K562 (cell line): ENCODE measurements around the gene RBBP4. TPM values are rescaled to one million over a fixed set of nuclear protein-coding genes. Genes with fewer than 3 reads are reported as not detected.
"Not testable (repeated sequence)": the region's sequence is repeated elsewhere in the genome, so short reads cannot be mapped to it uniquely, and the experiment has no call there.

Source experiments
- ATAC-seq: fragments of 200-7000 bp; cut with Tn5 transposase; 3 replicates; pipeline ENCODE4 v1.9.1; 2020; ENCODE audit warnings: moderate library complexity
- BruUV-seq: library from RNA; stranded (reverse); fragments of 400-500 nt; replicated peaks from 2 replicates; lab custom pipeline; 2021; lab: Mats Ljungman, UMichigan
- CTCF ChIA-PET: fragments of 300-600 bp; formaldehyde crosslinking; extraction: SDS; loops from one replicate; lab custom pipeline; 2021; ENCODE audit warnings: low intra/inter-chr PET ratio; lab: Yijun Ruan, JAX
- POLR2A ChIA-PET: fragments of 300-600, 350-650 bp; sonication (Branson Sonifier 250); formaldehyde crosslinking; extraction: SDS; loops from one replicate; lab custom pipeline; 2021; ENCODE audit warnings: antibody characterized with exemption, inconsistent platforms; lab: Yijun Ruan, JAX
- DNase-seq, 4 experiments: peaks; one replicate each; pipeline versions ENCODE4 v3.0.0 to v3.0.0-alpha.2; 2011 to 2018; ENCODE audit warnings: low spot score in 3 of 4, mixed read lengths in 3 of 4; ENCODE audit errors: extremely low read depth in 1 of 4
- FAIRE-seq: peaks from 2 replicates; lab custom pipeline; 2011; peaks lifted over from hg19 to GRCh38; lab: Jason Lieb, UNC
- H2AFZ ChIP-seq: 2 replicates; pipeline ENCODE4 v1.6.0; 2011; ENCODE audit warnings: low read depth, low read length, control low read depth, inconsistent platforms
- H3K27ac ChIP-seq: fragments of 200-600 bp; 3 replicates; pipeline ENCODE4 v1.8.0; 2011; ENCODE audit warnings: low read depth, mild to moderate bottlenecking, control low read depth, inconsistent platforms, low read length, moderate library complexity, mixed read lengths; ENCODE audit errors: extremely low read depth
- H3K27me3 ChIP-seq, 2 experiments: fragments of 300-600 bp in 1 of 2; 2 replicates in 1 of 2; 3 replicates in 1 of 2; pipeline versions ENCODE4 v1.6.0 to v1.8.0; 2011; ENCODE audit warnings: inconsistent platforms in 2 of 2, low read length in 2 of 2, mild to moderate bottlenecking in 1 of 2, mixed read lengths in 1 of 2, moderate library complexity in 1 of 2; ENCODE audit not compliant: control insufficient read depth in 2 of 2, insufficient read depth in 2 of 2
- H3K36me3 ChIP-seq: fragments of 300-600 bp; 3 replicates; pipeline ENCODE4 v1.8.0; 2011; ENCODE audit warnings: mild to moderate bottlenecking, low read length, inconsistent platforms; ENCODE audit not compliant: control insufficient read depth, insufficient read depth
- H3K4me1 ChIP-seq, 2 experiments: fragments of 200-600 bp in 1 of 2; replicated peaks in 1 of 2; 2 replicates in 1 of 2; 3 replicates in 1 of 2; pipeline versions ENCODE4 v1.5.1 to v1.8.0; 2011; ENCODE audit warnings: inconsistent platforms in 2 of 2, low read length in 2 of 2, mild to moderate bottlenecking in 1 of 2, mixed read lengths in 1 of 2, moderate library complexity in 1 of 2; ENCODE audit not compliant: control insufficient read depth in 2 of 2, insufficient read depth in 2 of 2
- H3K4me2 ChIP-seq: 2 replicates; pipeline ENCODE4 v1.6.1; 2011; ENCODE audit warnings: low read length, control low read depth, inconsistent platforms, mixed read lengths; ENCODE audit not compliant: insufficient read depth
- H3K4me3 ChIP-seq: fragments of 200-600 bp; sonication (generic), shearing (Covaris generic); 2 replicates; pipeline ENCODE4 v1.5.1; 2016; ENCODE audit warnings: control low read depth, inconsistent platforms
- H3K79me2 ChIP-seq: fragments of 200-600 bp; 3 replicates; pipeline ENCODE4 v1.8.0; 2011; ENCODE audit warnings: low read length, inconsistent platforms; ENCODE audit not compliant: control insufficient read depth, insufficient read depth
- H3K9ac ChIP-seq, 2 experiments: 2 replicates each; pipeline versions ENCODE4 v1.6.0 to v1.6.1; 2011; ENCODE audit warnings: low read depth in 2 of 2, low read length in 2 of 2, control low read depth in 1 of 2, inconsistent platforms in 1 of 2, mild to moderate bottlenecking in 1 of 2, mixed read lengths in 1 of 2; ENCODE audit not compliant: insufficient read depth in 1 of 2
- H3K9me1 ChIP-seq: one replicate; pipeline ENCODE4 v1.6.0; 2011; ENCODE audit warnings: inconsistent platforms, mild to moderate bottlenecking, low read length, moderate library complexity; ENCODE audit not compliant: control insufficient read depth, insufficient read depth
- H3K9me3 ChIP-seq: replicated peaks from 2 replicates; pipeline ENCODE4 v1.5.1; 2011; ENCODE audit warnings: low read depth, low read length, inconsistent platforms; ENCODE audit not compliant: control insufficient read depth, insufficient read depth
- H4K20me1 ChIP-seq: replicated peaks from 2 replicates; pipeline ENCODE4 v1.6.1; 2011; ENCODE audit warnings: low read length, inconsistent platforms, mixed read lengths; ENCODE audit not compliant: control insufficient read depth, insufficient read depth
- HDAC1 ChIP-seq, 2 experiments: fragments of 450-650 bp; IDR thresholded peaks; 2 replicates each; pipeline ENCODE4 v1.6.1; 2016 to 2017; ENCODE audit warnings: inconsistent platforms in 1 of 2, mild to moderate bottlenecking in 1 of 2, moderate library complexity in 1 of 2
- LARP7 ChIP-seq: fragments of 450-650 bp; IDR thresholded peaks from 2 replicates; pipeline ENCODE4 v1.6.1; 2016
- PPARD ChIP-seq: fragments of 250-450 bp; sonication (Bioruptor Pico); IDR thresholded peaks from 2 replicates; pipeline ENCODE4 v1.8.0; 2022; ENCODE audit warnings: inconsistent platforms, mild to moderate bottlenecking, moderate library complexity
- SMAD3 ChIP-seq: fragments of 450-650 bp; formaldehyde crosslinking; conservative IDR thresholded peaks from 2 replicates; pipeline ENCODE4 v1.4.0; 2020; ENCODE audit warnings: mild to moderate bottlenecking
- SRF ChIP-seq, 2 experiments: fragments of 250-450, 450-650 bp in 1 of 2; sonication (Bioruptor Pico) in 1 of 2; sonication (generic) in 1 of 2; formaldehyde crosslinking; IDR thresholded peaks; 2 replicates each; pipeline versions ENCODE4 v1.5.0 to v1.5.1; 2020 to 2022; ENCODE audit warnings: mild to moderate bottlenecking in 1 of 2, missing genetic modification reagents in 1 of 2
- ZBED1 ChIP-seq: IDR thresholded peaks from 2 replicates; pipeline ENCODE4 v1.6.1; 2014
- ZNF253 ChIP-seq: fragments of 250-450 bp; sonication (Bioruptor Pico); conservative IDR thresholded peaks from 2 replicates; pipeline ENCODE4 v1.6.1; 2021; ENCODE audit warnings: mild to moderate bottlenecking
- ZNF507 ChIP-seq: conservative IDR thresholded peaks from 2 replicates; pipeline ENCODE4 v1.6.1; 2017; ENCODE audit warnings: missing genetic modification characterization, missing compliant biosample characterization
- WGBS: fragments of 100-300 bp; shearing (Covaris generic); methylation state at CpG from one replicate; pipeline ENCODE4 v1.1.6; 2016; ENCODE audit warnings: low coverage, mixed read lengths; ENCODE audit not compliant: insufficient coverage; ENCODE audit errors: missing lambda C conversion rate; 5-methylcytosine and 5-hydroxymethylcytosine counted together
- in situ Hi-C: fragments of 300-500 bp; cut with MboI; formaldehyde crosslinking; loops from 4 replicates; pipeline ENCODE4 v1.15.0; 2018; ENCODE audit warnings: inconsistent platforms, mixed read lengths
- intact Hi-C: fragments of 100-400 bp; cut with micrococcal nuclease; formaldehyde crosslinking; loops from 2 replicates; pipeline ENCODE4 v1.14.2; 2022
- polyA plus RNA-seq, 8 experiments: library from polyadenylated mRNA; depleted of rRNA in 4 of 8; stranded (reverse) in 5 of 8; unstranded in 3 of 8; fragments of >200 nt; fragmentation: Nextera tagmentation in 2 of 8; fragmentation: Illumina TruSeq in 1 of 8; extraction: Ambion mirVana in 2 of 8; extraction: Trizol in 1 of 8; gene quantifications; 2 replicates each; pipeline versions ENCODE4 v1.2.1 to v1.2.3, GENCODE V29; 2011 to 2014; ENCODE audit warnings: inconsistent platforms in 1 of 8, missing spikeins in 1 of 8
- total RNA-seq, 7 experiments: library from RNA; depleted of rRNA in 6 of 7; stranded (reverse); fragments of >200 nt in 6 of 7; fragmentation: Illumina TruSeq in 2 of 7; extraction: Trizol in 2 of 7; gene quantifications; 2 replicates each; pipeline versions ENCODE4 v1.2.1 to v1.2.3, GENCODE V29; 2011 to 2021; ENCODE audit warnings: low replicate concordance in 1 of 7
- TF ChIP-seq, protein P1 (sequence below): sonication (generic); formaldehyde crosslinking; IDR thresholded peaks from 2 replicates; pipeline ENCODE4 v1.8.0; 2022; ENCODE audit warnings: mild to moderate bottlenecking, missing genetic modification reagents, borderline replicate concordance

The RBBP4 gene
- total and polyA plus RNA-seq, 9 of the 15 experiments (the other 6 are each of a cell fraction or from before 2014, with no cell fraction given): 185 to 409 (median 259) TPM

DNA sequence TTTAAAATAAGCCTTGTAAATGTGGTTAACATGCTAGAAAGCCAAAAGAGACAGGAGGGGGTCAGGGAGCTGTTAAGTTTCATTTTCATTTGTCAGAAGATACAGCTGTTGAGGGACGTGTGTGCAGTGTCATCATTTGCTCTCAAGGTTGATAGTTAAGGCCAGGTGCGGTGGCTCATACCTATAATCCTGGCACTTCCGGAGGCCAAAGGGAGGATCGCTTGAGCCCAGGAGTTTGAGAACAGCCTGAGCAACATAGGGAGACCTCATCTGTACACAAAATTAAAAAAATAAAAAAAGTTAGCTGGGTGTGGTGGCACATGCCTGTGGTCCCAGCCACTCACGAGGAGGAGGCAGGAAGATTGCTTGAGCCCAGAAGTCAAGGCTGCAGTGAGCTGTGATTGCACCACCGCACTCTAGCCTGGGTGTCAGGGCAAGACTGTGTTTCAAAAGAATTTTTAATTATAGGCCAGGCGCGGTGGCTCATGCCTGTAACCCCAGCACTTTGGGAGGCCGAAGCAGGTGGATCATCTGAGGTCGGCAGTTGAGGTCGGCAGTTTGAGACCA, 23.3 kb upstream of the RBBP4 start (continued):
- TF ChIP-seq ZBED1 (no peak), PPARD (CRISPR knock-in tag) (no peak), LARP7 (no peak), SMAD3 (CRISPR knock-in tag) (no peak), HDAC1 (IDR thresholded peaks at IDR 0.05) (no peak), SRF (CRISPR knock-in tag; IDR thresholded peaks at IDR 0.05) (no peak), ZNF507 (tag) (no peak), ZNF253 (CRISPR knock-in tag) (no peak)
- TF ChIP-seq, protein P1, sequence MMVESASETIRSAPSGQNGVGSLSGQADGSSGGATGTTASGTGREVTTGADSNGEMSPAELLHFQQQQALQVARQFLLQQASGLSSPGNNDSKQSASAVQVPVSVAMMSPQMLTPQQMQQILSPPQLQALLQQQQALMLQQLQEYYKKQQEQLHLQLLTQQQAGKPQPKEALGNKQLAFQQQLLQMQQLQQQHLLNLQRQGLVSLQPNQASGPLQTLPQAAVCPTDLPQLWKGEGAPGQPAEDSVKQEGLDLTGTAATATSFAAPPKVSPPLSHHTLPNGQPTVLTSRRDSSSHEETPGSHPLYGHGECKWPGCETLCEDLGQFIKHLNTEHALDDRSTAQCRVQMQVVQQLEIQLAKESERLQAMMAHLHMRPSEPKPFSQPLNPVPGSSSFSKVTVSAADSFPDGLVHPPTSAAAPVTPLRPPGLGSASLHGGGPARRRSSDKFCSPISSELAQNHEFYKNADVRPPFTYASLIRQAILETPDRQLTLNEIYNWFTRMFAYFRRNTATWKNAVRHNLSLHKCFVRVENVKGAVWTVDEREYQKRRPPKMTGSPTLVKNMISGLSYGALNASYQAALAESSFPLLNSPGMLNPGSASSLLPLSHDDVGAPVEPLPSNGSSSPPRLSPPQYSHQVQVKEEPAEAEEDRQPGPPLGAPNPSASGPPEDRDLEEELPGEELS (CRISPR knock-in tag): no peak

- H3K4me3 ChIP-seq, H3K9ac ChIP-seq, H3K9me3 ChIP-seq, H3K79me2 ChIP-seq, H2AFZ ChIP-seq, H3K9me1 ChIP-seq, intact Hi-C loops, FAIRE-seq, H3K27ac ChIP-seq, H3K4me1 ChIP-seq, CTCF ChIA-PET, ATAC-seq, H3K4me2 ChIP-seq, DNase-seq, BruUV-seq, in situ Hi-C loops, H4K20me1 ChIP-seq, H3K27me3 ChIP-seq: not testable (repeated sequence)
- 87% methylated on average over 4 of the region's 4 CpGs for WGBS
- H3K36me3 ChIP-seq: peaks cover 63% of the 10 kb centered on the region; the same call in 2 of the 3 replicates
- POLR2A ChIA-PET: interaction anchor here (2.1 kb wide), 1 partner anchor 9 kb away, joined by 5 read pairs; no protein-coding TSS in a partner anchor
Observed at GRCh38 chr1:32630173-32630572, 20.8 kb upstream of the RBBP4 start.
